Mucosa of rectum (tissue), 2 donors: ENCODE measurements around the gene PIAS3.

Experiments
- H3K27ac ChIP-seq, 2 donors: one replicate each; pipeline ENCODE4 v1.7.0; 2013; ENCODE audit warnings: inconsistent platforms in 2 of 2, low read depth in 2 of 2, low read length in 2 of 2
- H3K27me3 ChIP-seq, 2 donors: one replicate each; pipeline ENCODE4 v1.7.0; 2013; ENCODE audit warnings: low read length in 2 of 2; ENCODE audit not compliant: control insufficient read depth in 2 of 2, insufficient read depth in 2 of 2
- H3K36me3 ChIP-seq, 2 donors: one replicate each; pipeline ENCODE4 v1.7.0; 2013; ENCODE audit warnings: low read length in 2 of 2; ENCODE audit not compliant: control insufficient read depth in 2 of 2, insufficient read depth in 2 of 2
- H3K4me1 ChIP-seq, 2 donors: one replicate each; pipeline ENCODE4 v1.7.0; 2013; ENCODE audit warnings: low read length in 2 of 2, mild to moderate bottlenecking in 1 of 2; ENCODE audit not compliant: control insufficient read depth in 2 of 2, insufficient read depth in 2 of 2
- H3K4me3 ChIP-seq, 2 donors: one replicate each; pipeline ENCODE4 v1.7.0; 2013; ENCODE audit warnings: low read length in 2 of 2
- H3K9ac ChIP-seq, 2 donors: one replicate each; pipeline ENCODE4 v1.7.0; 2013; ENCODE audit warnings: low read length in 2 of 2, low read depth in 1 of 2, mild to moderate bottlenecking in 1 of 2
- H3K9me3 ChIP-seq, 2 donors: one replicate each; pipeline ENCODE4 v1.7.0; 2013; ENCODE audit warnings: low read length in 2 of 2; ENCODE audit not compliant: control insufficient read depth in 2 of 2
- donor health status: healthy.
- donor health status: Normal muscosa, but diverticular disease.

Gene PIAS3

GRCh38 chr1:145891587-145892485 lies 33.0 kb upstream of the PIAS3 start:
- Histone ChIP-seq H3K4me3 (peak overlapping the region; percentile 39 to 42), H3K36me3 (no peaks in the 10 kb centered on the region), H3K9me3 (no peaks in the 10 kb centered on the region), H3K9ac (peak overlapping the region in 1 of 2 donors; percentile 28), H3K27ac (peak overlapping the region; percentile 68 to 86), H3K27me3 (no peaks in the 10 kb centered on the region), H3K4me1 (peaks cover 10 to 17% of the 10 kb centered on the region in 2 donors)

GRCh38 chr1:145891143-145891542 lies 32.3 kb upstream of the PIAS3 start:
- H3K4me3 ChIP-seq: no peak overlapping the region
- H3K27me3 ChIP-seq: no peaks in the 10 kb centered on the region
- H3K27ac ChIP-seq: peak overlapping the region; percentile 68 to 86
- peak overlapping the region; percentile 8 to 28 for H3K9ac ChIP-seq
- H3K36me3 ChIP-seq: no peaks in the 10 kb centered on the region
- H3K4me1 ChIP-seq: peaks cover 10 to 17% of the 10 kb centered on the region in 2 donors
- no peaks in the 10 kb centered on the region for H3K9me3 ChIP-seq

DNA sequence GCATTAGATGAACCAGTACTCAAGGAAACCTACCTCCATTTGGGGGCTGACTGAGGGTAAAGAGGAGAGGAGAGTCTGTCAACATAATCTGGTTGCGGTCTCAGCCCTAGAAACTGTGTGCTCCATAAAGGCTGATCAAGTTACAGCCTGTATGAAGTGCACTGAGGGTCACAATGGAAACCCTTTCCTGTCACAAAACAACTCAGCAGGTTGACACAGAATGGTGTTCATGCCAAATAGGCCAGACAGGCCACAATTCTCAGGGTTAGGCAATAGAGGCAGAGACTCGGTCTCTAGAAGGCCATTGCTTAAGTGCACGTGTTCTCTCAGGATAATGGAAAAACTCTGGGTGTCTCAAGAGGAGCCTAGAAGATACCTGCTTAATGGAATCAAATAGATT lies 30.8 kb upstream of the PIAS3 start:
- no peaks in the 10 kb centered on the region for H3K36me3 ChIP-seq
- H3K4me1 ChIP-seq: peaks cover 15 to 20% of the 10 kb centered on the region in 2 donors
- H3K27ac ChIP-seq: no peak overlapping the region
- no peaks in the 10 kb centered on the region for H3K9me3 ChIP-seq
- H3K27me3 ChIP-seq: peaks cover 2 to 7% of the 10 kb centered on the region in 2 donors
- no peak overlapping the region for H3K9ac ChIP-seq
- H3K4me3 ChIP-seq: no peak overlapping the region

DNA sequence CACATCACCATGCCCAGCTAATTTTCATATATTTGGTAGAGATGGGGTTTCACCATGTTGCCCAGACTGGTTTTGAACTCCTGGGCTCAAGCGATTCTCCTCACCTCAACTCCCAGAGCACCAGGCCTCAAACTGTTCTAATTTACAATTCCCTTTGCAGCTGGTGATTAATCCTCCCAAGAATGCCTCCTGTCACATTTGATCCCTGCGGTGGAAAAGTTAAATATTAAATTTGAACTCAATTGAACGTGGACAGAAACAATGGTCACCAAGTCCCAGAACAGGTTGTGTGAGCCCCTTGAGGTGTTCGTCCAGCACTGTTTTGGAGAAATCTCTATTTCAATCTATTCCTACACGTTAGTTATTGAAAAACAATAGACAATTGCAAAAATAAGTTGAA lies 28.8 kb upstream of the PIAS3 start:
- H3K27me3 ChIP-seq: peaks cover 9 to 18% of the 10 kb centered on the region in 2 donors
- no peak overlapping the region for H3K27ac ChIP-seq

DNA sequence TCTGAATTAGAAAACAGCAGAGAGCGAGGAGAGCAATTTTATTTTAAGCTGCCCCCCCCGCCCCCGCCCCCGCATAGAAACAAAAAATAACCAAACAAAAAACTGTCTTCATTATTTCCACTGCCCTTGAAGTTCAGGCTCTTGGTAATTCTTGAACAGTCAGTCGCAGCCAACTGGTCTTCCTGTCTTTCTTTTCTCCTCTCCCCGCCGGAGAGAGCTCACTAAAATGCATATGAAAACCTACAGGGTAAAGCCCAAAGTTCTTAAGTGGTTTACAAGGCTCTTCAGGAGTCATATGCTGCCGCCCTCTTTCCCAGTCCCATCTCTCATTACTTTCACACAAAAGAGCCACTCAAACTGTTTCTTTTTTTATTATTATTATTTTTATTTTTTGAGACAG lies 27.9 kb upstream of the PIAS3 start:
- H3K27me3 ChIP-seq: peaks cover 9 to 18% of the 10 kb centered on the region in 2 donors
- H3K36me3 ChIP-seq: no peaks in the 10 kb centered on the region
- H3K4me3 ChIP-seq: no peak overlapping the region
- H3K4me1 ChIP-seq: peaks cover 10 to 11% of the 10 kb centered on the region in 2 donors
- no peaks in the 10 kb centered on the region for H3K9me3 ChIP-seq
- no peak overlapping the region for H3K27ac ChIP-seq
- no peak overlapping the region for H3K9ac ChIP-seq

More for the DNA sequence above, 28.8 kb upstream of the PIAS3 start:
- H3K4me1 ChIP-seq: peaks cover 15 to 20% of the 10 kb centered on the region in 2 donors
- H3K9ac ChIP-seq: no peak overlapping the region
- H3K36me3 ChIP-seq: no peaks in the 10 kb centered on the region
- no peak overlapping the region for H3K4me3 ChIP-seq
- H3K9me3 ChIP-seq: no peaks in the 10 kb centered on the region

- Histone ChIP-seq H3K9me3 (no peaks in the 10 kb centered on the region), H3K36me3 (no peaks in the 10 kb centered on the region), H3K27me3 (peaks cover 11 to 18% of the 10 kb centered on the region in 2 donors), H3K27ac (no peak overlapping the region), H3K4me3 (peak overlapping the region; percentile 68 to 80), H3K9ac (no peak overlapping the region), H3K4me1 (peaks cover 5 to 8% of the 10 kb centered on the region in 2 donors)
Observed at GRCh38 chr1:145886390-145886789, 27.5 kb upstream of the PIAS3 start.

DNA sequence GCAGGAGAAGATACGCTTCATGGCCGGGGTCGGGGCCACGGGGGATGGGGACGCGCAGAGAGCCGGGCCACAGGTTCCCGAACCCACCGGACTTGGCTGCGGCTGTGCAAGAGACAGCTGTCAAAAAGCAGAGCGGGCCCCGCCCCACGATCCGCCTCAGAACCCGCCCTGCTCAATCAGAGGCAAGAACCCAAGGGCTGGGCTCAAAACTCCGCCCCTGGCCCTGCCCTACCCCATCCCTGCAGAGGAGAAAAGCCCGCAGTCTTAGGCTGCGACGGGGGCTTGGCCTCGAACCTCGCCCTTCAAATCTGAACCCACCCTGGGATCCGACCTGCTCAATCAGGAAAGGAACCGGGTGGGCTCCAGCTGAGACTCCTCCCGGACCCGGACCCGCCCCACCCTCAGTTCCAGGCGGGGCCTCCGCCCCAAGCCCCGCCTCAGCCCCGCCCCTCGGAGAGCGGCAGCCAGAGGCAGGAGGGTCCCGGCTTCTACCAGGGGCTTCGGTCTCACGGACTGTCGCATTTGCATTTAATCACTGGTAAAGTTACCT lies 26.9 kb upstream of the PIAS3 start, which contains the start of gene ANKRD35:
Gene ANKRD35, minus strand, starts transcription at position 129 of the 550 bp plus-strand sequence. Its CDS starts 108 bp downstream, at position 21.
- Histone ChIP-seq H3K36me3 (no peaks in the 10 kb centered on the region), H3K4me1 (peaks cover 3 to 5% of the 10 kb centered on the region in 2 donors), H3K4me3 (peak within 1 kb of the TSS; percentile 68 to 80), H3K27ac (no peak within 1 kb of the TSS), H3K9me3 (no peaks in the 10 kb centered on the region), H3K27me3 (peaks cover 12 to 18% of the 10 kb centered on the region in 2 donors), H3K9ac (no peak within 1 kb of the TSS)

GRCh38 chr1:145884675-145885074 lies 25.8 kb upstream of the PIAS3 start:
- no peaks in the 10 kb centered on the region for H3K9me3 ChIP-seq
- H3K4me1 ChIP-seq: peaks cover 3 to 5% of the 10 kb centered on the region in 2 donors
- no peak overlapping the region for H3K9ac ChIP-seq
- no peak overlapping the region for H3K27ac ChIP-seq
- peaks cover 12 to 18% of the 10 kb centered on the region in 2 donors for H3K27me3 ChIP-seq
- no peaks in the 10 kb centered on the region for H3K36me3 ChIP-seq
- H3K4me3 ChIP-seq: no peak overlapping the region

- no peak overlapping the region for H3K9ac ChIP-seq
- no peak overlapping the region for H3K27ac ChIP-seq
- H3K4me1 ChIP-seq: no peaks in the 10 kb centered on the region
- H3K4me3 ChIP-seq: no peak overlapping the region
- peaks cover 10 to 11% of the 10 kb centered on the region in 2 donors for H3K27me3 ChIP-seq
- no peaks in the 10 kb centered on the region for H3K36me3 ChIP-seq
- no peaks in the 10 kb centered on the region for H3K9me3 ChIP-seq
Observed at GRCh38 chr1:145879775-145880174, 20.9 kb upstream of the PIAS3 start.

DNA sequence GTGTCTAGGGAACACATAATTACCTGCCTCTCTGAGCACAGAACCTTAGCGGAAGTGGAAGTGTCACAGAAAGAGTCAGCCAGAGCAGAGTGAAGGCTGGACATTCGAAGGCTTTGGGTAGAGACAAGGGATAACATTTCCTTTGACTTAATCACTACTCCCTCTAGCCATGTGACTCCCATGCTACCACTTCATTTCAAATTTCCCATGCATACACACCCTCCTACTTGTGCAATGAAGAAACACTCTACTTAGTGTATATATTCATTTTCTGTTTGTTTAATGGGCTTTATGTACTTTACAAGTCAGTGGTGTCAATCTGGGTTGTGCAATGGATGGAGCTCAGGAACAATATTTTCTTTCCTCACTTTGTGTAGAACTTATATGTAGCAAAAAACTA lies 19.8 kb upstream of the PIAS3 start:
- Histone ChIP-seq H3K27me3 (peaks cover under 1 to 4% of the 10 kb centered on the region in 2 donors), H3K4me1 (no peaks in the 10 kb centered on the region), H3K9ac (no peak overlapping the region), H3K4me3 (no peak overlapping the region), H3K36me3 (no peaks in the 10 kb centered on the region), H3K9me3 (no peaks in the 10 kb centered on the region), H3K27ac (no peak overlapping the region)
